Uterus (tissue), 4 donors: Measurements from ENCODE around the gene NADK. TPM values are rescaled to one million over a fixed set of nuclear protein-coding genes. Genes with fewer than 3 reads are reported as not detected.

Experiments
- DNase-seq, 2 donors: peaks; one replicate each; pipeline ENCODE4 v3.0.0-alpha.2; 2019 to 2020
- H3K27ac ChIP-seq, 2 donors: fragments of 200-600 bp; sonication (generic); 1 replicate in 1 of 2; 2 replicates in 1 of 2; pipeline ENCODE4 v1.5.1; 2016 to 2018
- H3K27me3 ChIP-seq, 2 donors: fragments of 200-600 bp; sonication (generic); one replicate each; pipeline ENCODE4 v1.5.1; 2018 to 2019; ENCODE audit warnings: control low read depth in 1 of 2
- H3K36me3 ChIP-seq, 2 donors: fragments of 200-600 bp; sonication (generic); one replicate each; pipeline ENCODE4 v1.5.1; 2019; ENCODE audit warnings: control low read depth in 1 of 2
- H3K4me1 ChIP-seq, 2 donors: fragments of 200-600 bp; sonication (generic); one replicate each; pipeline ENCODE4 v1.5.1; 2018 to 2019; ENCODE audit warnings: control low read depth in 1 of 2
- H3K4me3 ChIP-seq, 2 donors: fragments of 200-600 bp; sonication (generic); 1 replicate in 1 of 2; 2 replicates in 1 of 2; pipeline ENCODE4 v1.5.1; 2018 to 2019; ENCODE audit warnings: mild to moderate bottlenecking in 1 of 2
- H3K9me3 ChIP-seq, 2 donors: fragments of 200-600 bp; sonication (generic); one replicate each; pipeline ENCODE4 v1.5.1; 2019; ENCODE audit warnings: control low read depth in 1 of 2
- POLR2A ChIP-seq, 2 donors: fragments of 450-650 bp; IDR thresholded peaks; one replicate each; pipeline ENCODE4 v1.6.1; 2016; ENCODE audit warnings: antibody characterized with exemption in 2 of 2, mild to moderate bottlenecking in 1 of 2, moderate library complexity in 1 of 2
- intact Hi-C: fragments of 100-400 bp; cut with DNase I; formaldehyde crosslinking; loops from one replicate; pipeline ENCODE4 v1.15.1; 2023; ENCODE audit warnings: low total_unique reads
- total RNA-seq, 4 donors: library from RNA; depleted of rRNA in 3 of 4; stranded (reverse); fragments of >200 nt in 3 of 4; gene quantifications; one replicate each; pipeline versions ENCODE4 v1.1.0 to v1.2.4, GENCODE V29; 2014 to 2023
- TF ChIP-seq, protein P1 (sequence below), 4 experiments: fragments of 200-600 bp in 2 of 4; fragments of 450-650 bp in 2 of 4; sonication (generic) in 2 of 4; IDR thresholded peaks; one replicate each; pipeline ENCODE4 v1.5.1; 2016 to 2019; ENCODE audit warnings: antibody characterized with exemption in 4 of 4, mild to moderate bottlenecking in 2 of 4, moderate library complexity in 1 of 4
- donor health status: DM: yes; HTN: yes; CAD: no.

NADK gene
- total RNA-seq, 4 donors from 2014 or later = 40.1 to 76.9 (median 51.8) TPM

- intact Hi-C loops = no loop called here
- DNase-seq = no peak
- Histone ChIP-seq H3K9me3 (no peaks in the 10 kb centered on the region), H3K36me3 (no peaks in the 10 kb centered on the region), H3K27ac (no peak overlapping the region), H3K27me3 (no peaks in the 10 kb centered on the region), H3K4me1 (no peaks in the 10 kb centered on the region), H3K4me3 (no peak overlapping the region)
- TF ChIP-seq, protein P1, sequence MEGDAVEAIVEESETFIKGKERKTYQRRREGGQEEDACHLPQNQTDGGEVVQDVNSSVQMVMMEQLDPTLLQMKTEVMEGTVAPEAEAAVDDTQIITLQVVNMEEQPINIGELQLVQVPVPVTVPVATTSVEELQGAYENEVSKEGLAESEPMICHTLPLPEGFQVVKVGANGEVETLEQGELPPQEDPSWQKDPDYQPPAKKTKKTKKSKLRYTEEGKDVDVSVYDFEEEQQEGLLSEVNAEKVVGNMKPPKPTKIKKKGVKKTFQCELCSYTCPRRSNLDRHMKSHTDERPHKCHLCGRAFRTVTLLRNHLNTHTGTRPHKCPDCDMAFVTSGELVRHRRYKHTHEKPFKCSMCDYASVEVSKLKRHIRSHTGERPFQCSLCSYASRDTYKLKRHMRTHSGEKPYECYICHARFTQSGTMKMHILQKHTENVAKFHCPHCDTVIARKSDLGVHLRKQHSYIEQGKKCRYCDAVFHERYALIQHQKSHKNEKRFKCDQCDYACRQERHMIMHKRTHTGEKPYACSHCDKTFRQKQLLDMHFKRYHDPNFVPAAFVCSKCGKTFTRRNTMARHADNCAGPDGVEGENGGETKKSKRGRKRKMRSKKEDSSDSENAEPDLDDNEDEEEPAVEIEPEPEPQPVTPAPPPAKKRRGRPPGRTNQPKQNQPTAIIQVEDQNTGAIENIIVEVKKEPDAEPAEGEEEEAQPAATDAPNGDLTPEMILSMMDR (IDR thresholded peaks at IDR 0.05) = no peak
- no peak for TF ChIP-seq POLR2A (IDR thresholded peaks at IDR 0.05)
Observed at GRCh38 chr1:1757422-1758058, 20.7 kb downstream of the NADK start.

- H3K36me3 ChIP-seq = no peaks in the 10 kb centered on the region
- TF ChIP-seq, protein P1 (IDR thresholded peaks at IDR 0.05) = no peak
- TF ChIP-seq POLR2A (IDR thresholded peaks at IDR 0.05) = no peak
- H3K27ac ChIP-seq = no peak overlapping the region
- H3K4me1 ChIP-seq = no peaks in the 10 kb centered on the region
- no peaks in the 10 kb centered on the region for H3K27me3 ChIP-seq
- H3K4me3 ChIP-seq = no peak overlapping the region
- intact Hi-C loops = no loop called here
- no peak for DNase-seq
- H3K9me3 ChIP-seq = no peaks in the 10 kb centered on the region
Observed at GRCh38 chr1:1756661-1757421, 21.4 kb downstream of the NADK start.

- Histone ChIP-seq H3K36me3 (no peaks in the 10 kb centered on the region), H3K27me3 (no peaks in the 10 kb centered on the region), H3K27ac (no peak overlapping the region), H3K9me3 (no peaks in the 10 kb centered on the region), H3K4me1 (no peaks in the 10 kb centered on the region), H3K4me3 (no peak overlapping the region)
- TF ChIP-seq, protein P1 (IDR thresholded peaks at IDR 0.05) = no peak
- TF ChIP-seq POLR2A (IDR thresholded peaks at IDR 0.05) = no peak
- intact Hi-C loops = no loop called here
- DNase-seq = no peak
Observed at GRCh38 chr1:1755852-1756251, 22.4 kb downstream of the NADK start.

DNA sequence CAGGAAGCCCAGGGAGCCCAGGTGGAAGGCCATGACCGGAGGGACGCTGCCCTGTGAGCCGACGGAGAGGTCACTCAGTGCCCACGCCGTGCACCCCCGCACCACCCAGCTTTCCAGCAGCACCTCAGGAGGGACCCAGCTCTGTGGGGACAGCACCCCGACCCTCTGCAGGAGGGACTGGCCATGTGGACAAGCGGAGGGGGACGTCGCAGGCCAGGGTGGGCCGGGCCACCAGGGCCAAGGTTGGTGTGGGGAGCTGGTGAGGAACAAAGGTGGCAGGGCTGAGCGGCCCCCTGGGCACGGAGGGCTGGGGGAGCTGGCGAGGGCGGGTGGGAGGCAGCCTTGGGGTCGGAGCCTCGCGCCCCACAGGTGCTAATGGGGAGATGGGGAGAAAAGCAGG lies 22.8 kb downstream of the NADK start:
- no peaks in the 10 kb centered on the region for H3K4me1 ChIP-seq
- no peak overlapping the region for H3K27ac ChIP-seq
- H3K9me3 ChIP-seq = no peaks in the 10 kb centered on the region
- TF ChIP-seq, protein P1 (IDR thresholded peaks at IDR 0.05) = no peak
- no peak for TF ChIP-seq POLR2A (IDR thresholded peaks at IDR 0.05)
- DNase-seq = no peak
- intact Hi-C loops = no loop called here
- no peaks in the 10 kb centered on the region for H3K27me3 ChIP-seq
- no peaks in the 10 kb centered on the region for H3K36me3 ChIP-seq
- H3K4me3 ChIP-seq = no peak overlapping the region

DNA sequence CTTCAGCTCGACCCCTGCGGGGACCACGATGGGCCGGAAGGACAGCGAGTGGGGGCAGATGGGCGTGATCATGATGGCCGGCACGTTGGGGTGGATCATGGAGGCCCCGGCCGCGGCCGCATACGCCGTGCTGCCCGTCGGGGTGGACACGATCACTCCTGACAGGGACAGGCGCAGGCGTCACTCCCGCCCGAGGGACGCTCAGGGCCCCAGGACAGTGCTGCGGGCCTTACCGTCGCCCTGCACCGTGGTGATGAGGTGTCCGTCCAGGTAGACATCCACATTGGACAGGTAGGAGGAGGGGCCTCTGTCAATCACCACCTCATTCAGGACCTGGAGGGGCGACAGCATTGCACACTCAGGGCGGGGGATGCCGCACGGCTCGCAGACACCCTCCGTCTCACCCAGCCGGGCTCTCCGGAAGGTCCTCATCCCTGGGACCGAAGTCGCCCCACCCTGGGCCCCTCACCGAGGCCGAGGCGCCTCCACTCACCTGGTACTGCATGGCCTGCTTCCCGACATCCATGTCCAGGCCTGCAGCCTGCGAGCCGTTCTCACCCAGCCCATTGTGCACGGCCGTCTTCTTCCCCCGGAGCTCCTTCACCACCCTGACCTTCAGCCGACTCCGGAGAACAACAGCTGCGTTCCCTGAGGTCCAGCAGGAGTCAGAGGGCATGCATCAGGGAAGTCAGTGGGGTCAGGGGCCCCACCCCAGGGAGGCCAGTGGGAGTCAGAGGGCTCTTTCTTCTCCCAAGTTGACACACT lies 24.0 kb downstream of the NADK start:
- Histone ChIP-seq H3K27ac (no peak overlapping the region), H3K4me3 (no peak overlapping the region), H3K36me3 (no peaks in the 10 kb centered on the region), H3K4me1 (no peaks in the 10 kb centered on the region), H3K9me3 (no peaks in the 10 kb centered on the region), H3K27me3 (no peaks in the 10 kb centered on the region)
- DNase-seq = no peak
- TF ChIP-seq POLR2A (IDR thresholded peaks at IDR 0.05) = no peak
- TF ChIP-seq, protein P1 (IDR thresholded peaks at IDR 0.05) = no peak
- intact Hi-C loops = no loop called here
